ENCODE results near the gene RASGRP4. TPM values are rescaled to one million over a fixed set of nuclear protein-coding genes. Genes with fewer than 3 reads are reported as not detected.

Gene RASGRP4
- total RNA-seq, 1 experiment from 2014 or later, result not detected

GRCh38 chr19:38437917-38438316, 11.9 kb upstream of the RASGRP4 start:
- CTCF ChIA-PET, result no interaction called here
- POLR2A ChIA-PET (ENCODE audit: low non-redundant PET), result no interaction called here
- no peak overlapping the region for H3K4me3 ChIP-seq (ENCODE audit: low read depth, low read length, poor library complexity, severe bottlenecking)
- DNase-seq (ENCODE audit: low spot score), result no peak
- BruUV-seq (replicated peaks), result no TSS peak
- no peak overlapping the region for H3K27ac ChIP-seq (ENCODE audit: low read depth, low read length, poor library complexity, severe bottlenecking)
- TF ChIP-seq, protein P1, sequence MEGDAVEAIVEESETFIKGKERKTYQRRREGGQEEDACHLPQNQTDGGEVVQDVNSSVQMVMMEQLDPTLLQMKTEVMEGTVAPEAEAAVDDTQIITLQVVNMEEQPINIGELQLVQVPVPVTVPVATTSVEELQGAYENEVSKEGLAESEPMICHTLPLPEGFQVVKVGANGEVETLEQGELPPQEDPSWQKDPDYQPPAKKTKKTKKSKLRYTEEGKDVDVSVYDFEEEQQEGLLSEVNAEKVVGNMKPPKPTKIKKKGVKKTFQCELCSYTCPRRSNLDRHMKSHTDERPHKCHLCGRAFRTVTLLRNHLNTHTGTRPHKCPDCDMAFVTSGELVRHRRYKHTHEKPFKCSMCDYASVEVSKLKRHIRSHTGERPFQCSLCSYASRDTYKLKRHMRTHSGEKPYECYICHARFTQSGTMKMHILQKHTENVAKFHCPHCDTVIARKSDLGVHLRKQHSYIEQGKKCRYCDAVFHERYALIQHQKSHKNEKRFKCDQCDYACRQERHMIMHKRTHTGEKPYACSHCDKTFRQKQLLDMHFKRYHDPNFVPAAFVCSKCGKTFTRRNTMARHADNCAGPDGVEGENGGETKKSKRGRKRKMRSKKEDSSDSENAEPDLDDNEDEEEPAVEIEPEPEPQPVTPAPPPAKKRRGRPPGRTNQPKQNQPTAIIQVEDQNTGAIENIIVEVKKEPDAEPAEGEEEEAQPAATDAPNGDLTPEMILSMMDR (conservative IDR thresholded peaks at IDR 0.05; ENCODE audit: low read depth, low read length), result no peak
- no peak for TF ChIP-seq EZH2 (IDR thresholded peaks at IDR 0.05; ENCODE audit: borderline replicate concordance, low read depth, low read length, poor library complexity, severe bottlenecking)
- intact Hi-C loops (cut with micrococcal nuclease; ENCODE audit: unreplicated experiment), result no loop called here
- H3K36me3 ChIP-seq (ENCODE audit: insufficient read depth, low read length, poor library complexity, severe bottlenecking), result no peaks in the 10 kb centered on the region
- H3K27me3 ChIP-seq (replicated peaks; ENCODE audit: insufficient read depth, low read depth, low read length, poor library complexity), result no peaks in the 10 kb centered on the region
- no peaks in the 10 kb centered on the region for H3K4me1 ChIP-seq (ENCODE audit: insufficient read depth, low read length, poor library complexity, severe bottlenecking)
- H3K9me3 ChIP-seq (ENCODE audit: low read depth, low read length, poor library complexity, severe bottlenecking), result no peaks in the 10 kb centered on the region

- Histone ChIP-seq H3K27me3 (replicated peaks; ENCODE audit: insufficient read depth, low read depth, low read length, poor library complexity) (no peaks in the 10 kb centered on the region), H3K4me1 (ENCODE audit: insufficient read depth, low read length, poor library complexity, severe bottlenecking) (no peaks in the 10 kb centered on the region), H3K9me3 (ENCODE audit: low read depth, low read length, poor library complexity, severe bottlenecking) (no peaks in the 10 kb centered on the region), H3K36me3 (ENCODE audit: insufficient read depth, low read length, poor library complexity, severe bottlenecking) (no peaks in the 10 kb centered on the region), H3K27ac (ENCODE audit: low read depth, low read length, poor library complexity, severe bottlenecking) (no peak overlapping the region), H3K4me3 (ENCODE audit: low read depth, low read length, poor library complexity, severe bottlenecking) (no peak overlapping the region)
- ChIA-PET POLR2A (ENCODE audit: low non-redundant PET) (no interaction called here), CTCF (no interaction called here)
- no peak for TF ChIP-seq EZH2 (IDR thresholded peaks at IDR 0.05; ENCODE audit: borderline replicate concordance, low read depth, low read length, poor library complexity, severe bottlenecking)
- TF ChIP-seq, protein P1 (conservative IDR thresholded peaks at IDR 0.05; ENCODE audit: low read depth, low read length), result no peak
- no TSS peak for BruUV-seq (replicated peaks)
- no peak for DNase-seq (ENCODE audit: low spot score)
- intact Hi-C loops (cut with micrococcal nuclease; ENCODE audit: unreplicated experiment), result no loop called here
Observed at GRCh38 chr19:38437295-38437694, 11.3 kb upstream of the RASGRP4 start.

DNA sequence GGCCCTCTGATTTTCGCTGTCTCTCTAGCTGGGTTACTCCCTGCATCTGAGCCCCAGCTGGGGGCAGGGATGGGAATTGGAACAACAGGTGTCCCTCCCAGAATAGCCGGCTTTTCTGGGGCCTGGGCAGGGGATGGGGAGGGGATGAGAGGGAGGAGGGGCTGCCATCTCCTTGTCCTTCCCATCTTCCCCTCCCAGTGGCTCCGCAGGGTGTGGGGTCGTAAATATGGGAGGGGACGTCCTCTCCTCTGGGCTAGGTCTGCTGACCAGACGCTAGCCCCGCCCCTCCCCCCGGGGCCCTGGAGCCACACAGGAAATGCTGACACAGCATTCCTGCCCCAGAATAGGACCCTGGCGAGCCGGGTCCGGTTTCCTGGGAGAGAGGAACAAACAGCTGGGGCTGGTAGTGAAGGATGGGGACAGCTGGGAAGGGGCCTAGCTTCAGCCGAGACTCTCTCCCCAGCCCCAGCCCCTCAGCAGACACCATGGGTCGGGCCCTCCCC, 8.6 kb upstream of the RASGRP4 start:
- intact Hi-C loops (cut with micrococcal nuclease; ENCODE audit: unreplicated experiment), result no loop called here
- BruUV-seq (replicated peaks), result no TSS peak
- ChIA-PET POLR2A (ENCODE audit: low non-redundant PET) (no interaction called here), CTCF (interaction anchor here (0.6 to 0.7 kb wide), 3 partner anchors 60 to 720 kb away, joined by 3 to 8 read pairs (median 4); no protein-coding TSS in a partner anchor)
- no peak for DNase-seq (ENCODE audit: low spot score)
- Histone ChIP-seq H3K4me1 (ENCODE audit: insufficient read depth, low read length, poor library complexity, severe bottlenecking) (no peaks in the 10 kb centered on the region), H3K27ac (ENCODE audit: low read depth, low read length, poor library complexity, severe bottlenecking) (no peak overlapping the region), H3K4me3 (ENCODE audit: low read depth, low read length, poor library complexity, severe bottlenecking) (no peak overlapping the region), H3K9me3 (ENCODE audit: low read depth, low read length, poor library complexity, severe bottlenecking) (no peaks in the 10 kb centered on the region), H3K27me3 (replicated peaks; ENCODE audit: insufficient read depth, low read depth, low read length, poor library complexity) (peaks cover 9% of the 10 kb centered on the region), H3K36me3 (ENCODE audit: insufficient read depth, low read length, poor library complexity, severe bottlenecking) (no peaks in the 10 kb centered on the region)
- TF ChIP-seq, protein P1 (conservative IDR thresholded peaks at IDR 0.05; ENCODE audit: low read depth, low read length), result no peak
- no peak for TF ChIP-seq EZH2 (IDR thresholded peaks at IDR 0.05; ENCODE audit: borderline replicate concordance, low read depth, low read length, poor library complexity, severe bottlenecking)

Measured in A673 (cell line).